Measurements from ENCODE around the gene RAB22A. TPM values are rescaled to one million over a fixed set of nuclear protein-coding genes. Genes with fewer than 3 reads are reported as not detected.

RAB22A gene
- total RNA-seq, 2 experiments from 2014 or later, result 9.3 TPM

DNA sequence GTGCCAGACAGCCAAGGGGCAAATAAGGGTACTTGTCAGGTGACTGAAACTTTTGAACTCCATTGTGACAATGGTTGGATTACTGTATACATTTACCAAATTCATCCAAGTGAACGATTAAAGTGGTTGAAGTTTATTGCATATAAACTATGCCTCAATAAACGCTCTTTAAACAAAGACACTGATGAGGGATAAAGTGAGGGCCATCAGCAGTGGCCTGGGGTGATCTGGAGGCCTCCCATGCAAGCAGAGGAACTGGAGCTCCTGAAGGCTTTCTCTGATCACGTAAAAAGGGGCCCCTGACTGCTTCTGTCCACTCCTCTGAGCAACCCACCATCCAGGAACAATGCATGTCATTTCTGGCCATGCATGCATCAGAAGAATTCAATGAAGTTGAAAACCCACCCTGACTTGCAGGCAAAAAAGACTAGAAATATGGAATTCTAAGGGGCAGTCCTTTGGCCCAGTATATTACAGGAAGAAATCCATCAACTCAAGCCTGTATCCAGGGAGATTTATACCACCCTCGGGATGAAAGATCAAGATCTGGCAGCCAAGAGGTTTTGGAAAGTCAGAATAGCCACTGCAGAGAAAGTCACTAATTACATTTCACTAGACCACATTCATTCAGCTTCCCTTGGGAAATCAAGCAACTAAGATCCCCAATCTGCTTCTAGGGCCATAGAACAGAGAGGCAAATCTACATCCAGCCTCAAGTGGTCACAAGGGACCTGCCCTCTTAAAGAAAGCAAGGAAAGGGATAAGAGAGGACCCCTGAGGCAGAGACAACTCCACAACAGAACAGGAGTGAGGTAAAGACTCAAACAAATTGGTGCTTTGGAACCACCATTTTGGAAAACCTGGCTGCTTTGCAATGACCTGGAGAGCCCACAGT lies 31.7 kb upstream of the RAB22A start:
- CTCF ChIA-PET, result interaction anchor here (0.9 kb wide), 1 partner anchor 7 kb away, joined by 3 read pairs; no protein-coding TSS in a partner anchor
- intact Hi-C loops (cut with DNase I, micrococcal nuclease), result no loop called here

DNA sequence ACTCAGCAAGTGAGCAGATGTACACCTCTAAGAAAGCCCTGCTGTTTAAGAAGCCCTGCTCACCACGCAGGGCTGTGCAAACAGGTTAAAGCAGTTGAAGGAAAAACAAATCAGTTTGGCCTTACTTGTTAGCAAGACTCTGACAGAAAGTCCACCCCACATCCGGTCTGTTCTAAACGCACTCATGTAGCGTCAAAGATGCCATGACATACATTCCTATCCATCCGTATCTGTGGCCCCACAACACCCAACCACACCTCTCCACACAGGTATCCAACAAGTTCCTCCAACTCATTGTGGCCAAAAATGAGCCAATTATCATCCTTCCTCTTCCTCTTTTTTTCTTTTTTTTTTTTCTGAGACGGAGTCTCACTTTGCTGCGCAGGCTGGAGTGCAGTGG lies 22.8 kb upstream of the RAB22A start:
- DNase-seq, result no peak

More for the DNA sequence above, 31.7 kb upstream of the RAB22A start:
- peaks cover 3% of the 10 kb centered on the region for H3K9me3 Mint-ChIP-seq (ENCODE audit: low read depth)
- ATAC-seq (no peak), DNase-seq (no peak)
- H3K4me3 Mint-ChIP-seq, result no peak overlapping the region
- peaks cover 6% of the 10 kb centered on the region for H3K4me1 Mint-ChIP-seq
- H3K27ac Mint-ChIP-seq, result no peak overlapping the region
- POLR2A ChIA-PET, result interaction anchor here (0.6 kb wide), 1 partner anchor 28 kb away, joined by 3 read pairs; no protein-coding TSS in a partner anchor
- H3K27me3 Mint-ChIP-seq, result no peaks in the 10 kb centered on the region
- H3K36me3 Mint-ChIP-seq (ENCODE audit: low read depth), result peaks cover 16% of the 10 kb centered on the region

DNA sequence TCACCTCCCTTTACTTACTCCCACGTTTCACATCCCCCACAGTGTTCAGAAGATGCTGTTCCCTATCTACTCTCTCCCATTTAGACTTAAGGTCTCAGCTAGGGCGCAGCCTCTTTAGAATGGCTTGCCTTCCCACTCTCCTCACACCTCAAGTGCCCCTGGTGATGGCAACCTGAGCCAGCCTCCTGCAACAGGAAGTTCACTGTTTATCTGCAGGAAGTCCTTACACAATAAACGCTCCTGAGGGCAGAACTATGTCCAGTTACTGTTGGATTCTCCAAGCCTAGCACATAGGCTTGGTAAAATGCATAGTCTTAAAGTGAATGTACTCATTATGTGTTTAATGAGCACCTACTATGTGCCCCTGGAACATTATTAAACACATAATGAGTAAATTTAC lies 21.9 kb upstream of the RAB22A start:
- no peak for DNase-seq
- ATAC-seq, result no peak
- POLR2A ChIA-PET, result no interaction called here
- peaks cover 18% of the 10 kb centered on the region for H3K4me1 Mint-ChIP-seq
- H3K9me3 Mint-ChIP-seq (ENCODE audit: low read depth), result no peaks in the 10 kb centered on the region
- no peaks in the 10 kb centered on the region for H3K27me3 Mint-ChIP-seq
- intact Hi-C loops (cut with DNase I, micrococcal nuclease), result no loop called here
- H3K4me3 Mint-ChIP-seq, result no peak overlapping the region
- peaks cover 14% of the 10 kb centered on the region for H3K36me3 Mint-ChIP-seq (ENCODE audit: low read depth)
- CTCF ChIA-PET, result no interaction called here
- peak overlapping the region; percentile 61 for H3K27ac Mint-ChIP-seq

More for the DNA sequence above, 22.8 kb upstream of the RAB22A start:
- POLR2A ChIA-PET, result no interaction called here
- Mint-ChIP-seq H3K4me3 (no peak overlapping the region), H3K27ac (no peak overlapping the region), H3K27me3 (no peaks in the 10 kb centered on the region), H3K4me1 (peaks cover 20% of the 10 kb centered on the region), H3K9me3 (ENCODE audit: low read depth) (no peaks in the 10 kb centered on the region), H3K36me3 (ENCODE audit: low read depth) (peaks cover 14% of the 10 kb centered on the region)
- intact Hi-C loops (cut with DNase I, micrococcal nuclease), result no loop called here
- ATAC-seq, result peak; percentile 49
- CTCF ChIA-PET, result no interaction called here

DNA sequence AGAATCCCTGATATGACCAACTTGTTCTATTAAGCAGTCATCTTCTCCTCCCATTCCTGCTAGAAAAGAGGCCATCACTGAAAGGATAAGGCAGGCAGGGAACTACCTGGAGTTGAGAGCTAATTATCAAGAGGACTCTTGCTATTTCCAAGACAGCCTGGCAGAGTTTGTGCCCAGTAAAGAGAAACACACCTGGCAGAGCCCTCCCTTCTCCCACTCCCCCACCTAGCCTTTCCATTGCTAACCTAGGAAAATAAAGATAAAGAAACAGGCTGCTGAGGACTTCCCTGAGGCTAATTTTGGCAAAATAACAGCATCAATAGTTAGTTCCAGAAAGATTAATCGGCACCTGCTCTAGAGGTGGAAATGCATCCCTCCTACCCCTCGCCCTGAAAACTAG lies 20.4 kb upstream of the RAB22A start:
- ATAC-seq (no peak), DNase-seq (no peak)
- intact Hi-C loops (cut with DNase I, micrococcal nuclease), result no loop called here
- Mint-ChIP-seq H3K27ac (no peak overlapping the region), H3K4me3 (no peak overlapping the region), H3K4me1 (peaks cover 12% of the 10 kb centered on the region), H3K36me3 (ENCODE audit: low read depth) (peaks cover 14% of the 10 kb centered on the region), H3K9me3 (ENCODE audit: low read depth) (no peaks in the 10 kb centered on the region), H3K27me3 (no peaks in the 10 kb centered on the region)
- ChIA-PET CTCF (interaction anchor here (0.6 to 1.1 kb wide), 2 partner anchors 15 to 50 kb away, joined by 4 to 6 read pairs; no protein-coding TSS in a partner anchor), POLR2A (no interaction called here)

DNA sequence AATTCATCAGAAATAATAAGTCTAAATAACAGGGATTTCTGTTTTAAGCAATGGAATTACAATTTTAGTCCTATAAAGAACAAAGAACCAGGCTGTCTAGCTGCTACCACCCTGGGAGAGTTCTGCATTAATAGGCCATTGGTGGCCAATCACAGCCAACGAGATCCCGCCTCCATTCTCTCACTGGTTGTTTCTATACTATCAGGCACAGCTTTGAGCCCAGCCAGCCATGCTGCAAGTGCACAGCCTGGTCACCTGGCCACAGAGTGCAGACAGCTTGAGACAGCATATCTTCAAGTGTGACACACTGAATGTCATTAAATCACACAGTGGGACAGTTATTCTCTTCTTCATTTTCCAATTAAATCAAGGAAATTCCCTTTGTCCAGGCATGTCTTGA lies 16.1 kb upstream of the RAB22A start:
- peaks cover 7% of the 10 kb centered on the region for H3K4me1 Mint-ChIP-seq
- ChIA-PET POLR2A (no interaction called here), CTCF (no interaction called here)
- no peaks in the 10 kb centered on the region for H3K9me3 Mint-ChIP-seq (ENCODE audit: low read depth)
- H3K27ac Mint-ChIP-seq, result no peak overlapping the region
- no peak overlapping the region for H3K4me3 Mint-ChIP-seq
- peaks cover 2% of the 10 kb centered on the region for H3K36me3 Mint-ChIP-seq (ENCODE audit: low read depth)
- intact Hi-C loops (cut with DNase I, micrococcal nuclease), result no loop called here
- H3K27me3 Mint-ChIP-seq, result no peaks in the 10 kb centered on the region
- ATAC-seq, result no peak
- DNase-seq, result peak; percentile 21

DNA sequence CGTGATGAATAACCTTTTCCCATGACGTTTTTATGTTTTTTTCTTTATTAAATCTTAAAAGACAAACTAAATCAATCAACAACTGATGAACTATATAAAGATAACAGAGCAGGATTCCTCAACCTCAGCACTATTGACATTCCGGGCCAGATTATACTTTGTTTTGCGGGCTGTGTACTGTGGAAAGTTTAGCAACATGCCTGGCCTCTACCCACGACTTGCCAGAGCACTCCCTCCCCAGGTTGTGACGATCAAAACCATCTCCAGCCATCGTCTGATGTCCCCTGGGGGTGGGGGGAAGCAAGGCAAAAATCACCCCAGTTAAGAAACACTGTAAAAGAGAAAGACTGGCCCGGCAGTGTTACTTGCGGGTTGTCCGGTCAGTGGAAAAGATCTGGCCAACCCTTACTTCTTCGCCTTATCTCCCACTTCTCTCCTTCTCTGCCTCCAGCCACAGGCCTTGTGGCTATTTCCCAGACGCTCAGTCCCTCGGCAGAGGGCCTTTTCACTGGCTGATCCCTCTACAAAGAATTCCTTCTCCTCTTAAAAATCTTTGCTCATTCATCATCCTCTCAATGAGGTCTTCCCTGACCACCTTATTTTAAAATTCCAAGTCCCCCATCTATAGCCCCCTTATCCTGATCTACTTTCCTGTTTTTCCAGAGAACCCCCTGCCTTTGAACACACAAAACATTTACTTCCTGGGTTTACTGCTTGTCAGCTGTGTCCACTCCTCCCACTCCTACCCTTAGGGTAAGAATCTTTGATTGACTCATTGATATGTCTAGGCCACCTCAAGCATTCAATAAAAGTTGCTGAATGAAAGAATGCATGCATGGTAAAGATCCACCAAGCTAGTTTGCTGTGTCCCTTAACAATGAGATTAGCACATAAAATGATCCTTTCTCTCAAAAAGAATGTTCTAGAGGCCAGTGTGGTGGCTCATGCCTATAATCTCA lies 14.7 kb upstream of the RAB22A start:
- no peak for DNase-seq
- H3K27ac Mint-ChIP-seq, result no peak overlapping the region
- no peaks in the 10 kb centered on the region for H3K27me3 Mint-ChIP-seq
- no peak overlapping the region for H3K4me3 Mint-ChIP-seq
- CTCF ChIA-PET, result interaction anchor here (0.7 kb wide), 1 partner anchor 11 kb away, joined by 3 read pairs; no protein-coding TSS in a partner anchor
- H3K9me3 Mint-ChIP-seq (ENCODE audit: low read depth), result no peaks in the 10 kb centered on the region
- no peak for ATAC-seq
- POLR2A ChIA-PET, result no interaction called here
- peaks cover 4% of the 10 kb centered on the region for H3K36me3 Mint-ChIP-seq (ENCODE audit: low read depth)
- intact Hi-C loops (cut with DNase I, micrococcal nuclease), result no loop called here
- H3K4me1 Mint-ChIP-seq, result peaks cover 7% of the 10 kb centered on the region

DNA sequence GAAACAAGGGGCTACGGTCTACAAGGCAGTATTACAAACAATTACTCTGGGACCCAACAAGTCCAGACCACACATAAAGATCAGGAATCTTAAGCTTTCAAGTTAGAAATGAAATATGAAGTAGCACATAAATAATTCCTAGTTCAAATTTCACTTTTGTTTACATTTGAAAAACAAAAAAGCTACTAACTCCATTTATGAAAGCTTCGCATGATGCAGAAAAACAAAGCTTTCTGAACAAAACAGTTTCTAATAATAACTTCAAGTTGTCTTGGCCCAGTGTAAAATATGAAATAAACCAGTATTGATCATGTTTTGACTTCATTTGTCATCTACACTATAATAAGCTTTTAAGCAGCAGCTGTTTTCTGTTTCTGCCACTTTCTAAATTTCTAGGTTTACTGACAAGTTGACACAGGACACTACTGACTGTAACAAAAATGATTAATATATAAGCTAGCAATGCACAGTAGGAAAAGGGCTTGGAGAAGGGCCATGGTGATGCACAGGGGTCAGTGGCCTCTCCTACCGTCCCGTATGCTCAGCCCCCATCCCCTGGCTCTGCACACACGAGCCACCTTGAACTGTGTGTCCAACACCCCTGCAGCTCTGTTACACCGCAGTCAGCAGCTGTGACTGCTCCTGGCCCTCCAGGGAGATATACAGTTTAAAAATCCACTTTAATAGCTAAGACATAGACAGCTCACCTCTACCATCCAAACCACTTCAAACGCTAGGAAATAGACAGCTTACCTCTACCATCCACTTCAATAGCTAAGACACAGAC lies 13.3 kb upstream of the RAB22A start:
- no peak overlapping the region for H3K4me3 Mint-ChIP-seq
- no peak for DNase-seq
- H3K27me3 Mint-ChIP-seq, result no peaks in the 10 kb centered on the region
- peaks cover 4% of the 10 kb centered on the region for H3K36me3 Mint-ChIP-seq (ENCODE audit: low read depth)
- ChIA-PET CTCF (interaction anchor here (0.6 to 0.9 kb wide), 4 partner anchors 9 to 146 kb away, joined by 3 to 4 read pairs (median 3); no protein-coding TSS in a partner anchor), POLR2A (interaction anchor here (0.5 kb wide), 1 partner anchor 663 kb away, joined by 3 read pairs; no protein-coding TSS in a partner anchor)
- H3K9me3 Mint-ChIP-seq (ENCODE audit: low read depth), result no peaks in the 10 kb centered on the region
- peaks cover 7% of the 10 kb centered on the region for H3K4me1 Mint-ChIP-seq
- no peak overlapping the region for H3K27ac Mint-ChIP-seq
- intact Hi-C loops (cut with DNase I, micrococcal nuclease), result no loop called here
- ATAC-seq, result no peak

DNA sequence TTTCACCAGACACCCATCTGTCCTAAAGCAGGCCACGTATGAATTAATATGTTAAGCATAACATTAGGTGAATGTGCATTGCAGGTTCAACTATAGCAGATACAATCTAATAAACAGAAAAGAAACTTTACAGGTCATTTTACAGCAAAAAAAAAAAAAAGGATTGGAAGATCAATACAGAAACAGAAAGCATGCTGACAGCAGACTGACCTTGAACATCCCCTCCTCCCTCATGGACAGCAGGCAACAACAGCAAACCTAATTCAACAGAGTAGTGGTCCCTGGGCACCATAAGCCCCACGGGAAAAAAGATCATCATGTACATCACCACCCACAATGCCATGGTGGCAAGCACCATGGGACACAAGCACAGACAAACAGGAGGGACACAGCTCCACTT lies 12.1 kb upstream of the RAB22A start:
- intact Hi-C loops (cut with DNase I, micrococcal nuclease), result no loop called here
- H3K4me1 Mint-ChIP-seq, result peaks cover 7% of the 10 kb centered on the region

DNA sequence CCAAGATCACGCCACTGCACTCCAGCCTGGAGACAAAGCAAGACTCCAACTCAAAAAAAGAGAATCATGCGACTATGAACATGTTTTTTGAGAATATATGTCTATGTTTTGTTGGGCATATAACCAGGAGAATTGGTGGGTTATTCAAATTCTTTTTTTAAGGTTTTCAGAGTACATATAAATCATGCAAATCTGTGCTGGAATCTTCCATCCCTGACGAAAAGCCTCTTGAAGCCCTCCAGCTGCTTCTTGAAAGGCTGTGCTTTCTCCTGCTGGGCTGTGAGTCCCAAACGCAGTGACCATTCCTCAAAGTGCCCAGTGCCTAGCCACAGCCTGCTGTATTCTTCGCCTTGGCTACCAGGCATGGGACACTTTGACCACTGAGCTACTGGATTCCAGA lies 9.2 kb upstream of the RAB22A start:
- POLR2A ChIA-PET, result no interaction called here
- CTCF ChIA-PET, result interaction anchor here (1.0 kb wide), 1 partner anchor 48 kb away, joined by 3 read pairs; no protein-coding TSS in a partner anchor

More for the DNA sequence above, 12.1 kb upstream of the RAB22A start:
- ATAC-seq, result no peak
- no peaks in the 10 kb centered on the region for H3K27me3 Mint-ChIP-seq
- H3K9me3 Mint-ChIP-seq (ENCODE audit: low read depth), result no peaks in the 10 kb centered on the region
- DNase-seq, result no peak
- ChIA-PET CTCF (no interaction called here), POLR2A (no interaction called here)
- peaks cover 2% of the 10 kb centered on the region for H3K36me3 Mint-ChIP-seq (ENCODE audit: low read depth)
- H3K4me3 Mint-ChIP-seq, result no peak overlapping the region
- no peak overlapping the region for H3K27ac Mint-ChIP-seq

DNA sequence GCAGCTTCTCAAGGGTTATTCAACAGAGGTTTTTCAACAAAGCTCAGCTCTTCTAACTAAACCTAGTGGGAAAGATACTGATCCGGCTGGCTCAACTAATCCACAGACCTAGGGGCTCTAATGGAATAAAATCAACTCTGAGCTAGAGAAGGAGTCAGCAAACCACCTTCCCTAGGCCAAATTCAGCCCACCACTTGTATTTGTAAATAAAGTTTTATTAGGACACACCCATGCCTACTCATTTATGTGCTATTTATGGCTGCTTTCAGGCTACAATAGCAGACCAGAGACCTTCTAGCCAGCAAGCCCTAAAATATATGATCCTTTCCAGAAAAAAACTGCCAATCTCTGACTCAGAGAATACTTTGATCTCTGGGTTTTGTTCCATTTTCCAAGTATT lies 6.0 kb upstream of the RAB22A start:
- intact Hi-C loops (cut with DNase I, micrococcal nuclease), result loop anchor here in 1 of 2 experiments (10.0 kb wide), 1 partner anchor 861 kb away; the partner anchor contains the start of gene ZNF831
- Mint-ChIP-seq H3K4me3 (no peak overlapping the region), H3K27ac (no peak overlapping the region), H3K9me3 (ENCODE audit: low read depth) (no peaks in the 10 kb centered on the region), H3K36me3 (ENCODE audit: low read depth) (peaks cover 13% of the 10 kb centered on the region), H3K27me3 (no peaks in the 10 kb centered on the region), H3K4me1 (peaks cover 46% of the 10 kb centered on the region)
- ATAC-seq, result no peak
- ChIA-PET CTCF (interaction anchor here (0.6 kb wide), 2 partner anchors 9 to 200 kb away, joined by 3 read pairs; no protein-coding TSS in a partner anchor), POLR2A (interaction anchor here (1.0 kb wide), 1 partner anchor 9 kb away, joined by 4 read pairs; no protein-coding TSS in a partner anchor)
- DNase-seq, result no peak

More for the DNA sequence above, 9.2 kb upstream of the RAB22A start:
- no peaks in the 10 kb centered on the region for H3K27me3 Mint-ChIP-seq
- no peak overlapping the region for H3K4me3 Mint-ChIP-seq
- peaks cover 18% of the 10 kb centered on the region for H3K4me1 Mint-ChIP-seq
- ATAC-seq (no peak), DNase-seq (no peak)
- H3K27ac Mint-ChIP-seq, result no peak overlapping the region
- H3K36me3 Mint-ChIP-seq (ENCODE audit: low read depth), result peaks cover 7% of the 10 kb centered on the region
- intact Hi-C loops (cut with DNase I, micrococcal nuclease), result loop anchor here in 1 of 2 experiments (10.0 kb wide), 1 partner anchor 864 kb away; the partner anchor contains the start of gene ZNF831
- no peaks in the 10 kb centered on the region for H3K9me3 Mint-ChIP-seq (ENCODE audit: low read depth)

All from activated CD4-positive, alpha-beta T cell treated with anti-CD3 and anti-CD28 coated beads for 36 hours (primary cell).